Measurements from ENCODE around the gene GLT1D1. TPM values are rescaled to one million over a fixed set of nuclear protein-coding genes. Genes with fewer than 3 reads are reported as not detected.
A peak's percentile ranks its signal among the peaks of the same experiment; 100 is the strongest.

GLT1D1 gene
- total RNA-seq, 1 donor from 2014 or later: 5.4 TPM

DNA sequence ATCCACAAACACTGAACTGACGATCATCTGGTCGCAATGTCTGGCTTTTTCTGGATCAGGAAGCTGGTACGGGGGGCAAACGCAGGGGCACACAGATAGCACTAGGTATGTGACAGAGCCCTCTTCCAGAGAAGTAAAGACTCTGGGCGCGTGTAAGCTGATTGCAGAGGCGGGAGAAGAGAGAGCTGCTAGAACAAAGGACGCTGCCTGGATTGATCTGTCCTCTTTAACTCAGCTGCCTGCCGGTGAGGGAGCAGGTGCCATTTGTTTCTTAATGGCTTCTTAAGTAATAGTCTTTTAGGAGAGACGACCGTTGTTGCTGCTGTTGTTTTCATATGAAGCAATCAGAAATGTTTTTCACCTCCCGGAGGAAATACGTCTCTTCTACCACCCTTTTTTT is 77.3 kb downstream of the GLT1D1 start:
- Histone ChIP-seq H3F3A (ENCODE audit: low read depth) (no peaks in the 10 kb centered on the region), H3K9me3 (ENCODE audit: low read depth) (no peaks in the 10 kb centered on the region), H2AFZ (replicated peaks) (no peak overlapping the region), H3K4me2 (no peak overlapping the region), H3K27me3 (no peaks in the 10 kb centered on the region), H4K20me1 (ENCODE audit: low read depth) (no peaks in the 10 kb centered on the region), H3K9ac (no peak overlapping the region), H3K79me2 (ENCODE audit: low read depth) (no peaks in the 10 kb centered on the region), H3K27ac (no peak overlapping the region), H3K36me3 (no peaks in the 10 kb centered on the region), H3K4me1 (peaks cover 9% of the 10 kb centered on the region), H3K4me3 (no peak overlapping the region)
- peak overlapping the region; percentile 85 for H3K27ac Mint-ChIP-seq
- H3K9me3 Mint-ChIP-seq: no peaks in the 10 kb centered on the region
- H3K36me3 Mint-ChIP-seq: no peaks in the 10 kb centered on the region
- H3K4me3 Mint-ChIP-seq: no peak overlapping the region
- peaks cover 12% of the 10 kb centered on the region for H3K4me1 Mint-ChIP-seq
- peaks cover 3% of the 10 kb centered on the region for H3K27me3 Mint-ChIP-seq (ENCODE audit: insufficient read depth, low read depth)
- DNase-seq (ENCODE audit: low spot score): peak; percentile 80
- TF ChIP-seq EZH2phosphoT487 (IDR thresholded peaks at IDR 0.05) (no peak), EZH2 (IDR thresholded peaks at IDR 0.05) (no peak), CTCF (IDR thresholded peaks at IDR 0.05) (no peak)

DNA sequence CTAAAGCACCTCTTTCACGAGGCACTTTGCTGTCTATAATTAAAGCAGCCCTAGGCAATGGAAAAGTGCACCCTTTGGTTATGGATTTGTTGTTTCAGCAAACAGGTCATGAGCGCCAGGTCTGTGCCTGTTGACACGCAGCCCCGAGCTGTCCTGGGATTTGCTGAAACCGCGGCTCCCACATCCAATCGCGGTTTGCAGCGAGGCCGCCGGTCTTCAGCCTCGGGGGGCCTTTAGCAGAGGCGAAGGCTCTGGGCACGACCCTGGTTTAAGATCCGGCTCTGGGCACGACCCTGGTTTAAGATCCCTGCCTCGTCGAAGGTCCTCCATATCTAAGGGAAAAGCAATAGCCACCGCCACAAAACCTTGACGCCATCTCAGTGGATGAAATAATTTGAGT is 79.2 kb downstream of the GLT1D1 start:
- Histone ChIP-seq H3K36me3 (no peaks in the 10 kb centered on the region), H3K79me2 (ENCODE audit: low read depth) (no peaks in the 10 kb centered on the region), H3K27me3 (no peaks in the 10 kb centered on the region), H3K9ac (no peak overlapping the region), H3K4me3 (no peak overlapping the region), H3K4me2 (no peak overlapping the region), H3K4me1 (peaks cover 9% of the 10 kb centered on the region), H4K20me1 (ENCODE audit: low read depth) (no peaks in the 10 kb centered on the region), H3K9me3 (ENCODE audit: low read depth) (no peaks in the 10 kb centered on the region), H3F3A (ENCODE audit: low read depth) (no peaks in the 10 kb centered on the region), H2AFZ (replicated peaks) (no peak overlapping the region), H3K27ac (no peak overlapping the region)
- no peaks in the 10 kb centered on the region for H3K36me3 Mint-ChIP-seq
- TF ChIP-seq EZH2phosphoT487 (IDR thresholded peaks at IDR 0.05) (no peak), EZH2 (IDR thresholded peaks at IDR 0.05) (no peak), CTCF (IDR thresholded peaks at IDR 0.05) (no peak)
- peaks cover 3% of the 10 kb centered on the region for H3K27me3 Mint-ChIP-seq (ENCODE audit: insufficient read depth, low read depth)
- no peak overlapping the region for H3K27ac Mint-ChIP-seq
- peaks cover 12% of the 10 kb centered on the region for H3K4me1 Mint-ChIP-seq
- H3K9me3 Mint-ChIP-seq: no peaks in the 10 kb centered on the region
- no peak overlapping the region for H3K4me3 Mint-ChIP-seq
- no peak for DNase-seq (ENCODE audit: low spot score)

DNA sequence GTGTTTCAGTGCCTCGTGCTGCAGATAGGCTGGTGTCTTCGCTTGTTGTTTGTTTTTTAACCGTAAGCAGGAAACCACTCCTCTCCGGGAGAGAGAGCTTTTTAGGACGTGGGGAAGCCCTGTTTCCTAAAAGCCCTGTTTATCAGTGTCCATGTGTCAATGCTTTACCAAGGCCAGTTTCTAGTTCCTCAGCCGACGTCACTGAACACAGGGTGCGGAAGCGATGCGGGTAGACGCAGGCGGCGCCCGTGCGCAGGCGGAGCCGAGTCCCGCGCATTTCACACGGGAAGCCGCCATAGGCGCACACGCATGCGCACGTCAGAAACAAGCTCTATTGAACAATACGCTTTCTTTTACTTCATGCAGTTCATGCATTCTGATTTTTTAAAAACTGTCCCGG is 79.8 kb downstream of the GLT1D1 start:
- Mint-ChIP-seq H3K4me1 (peaks cover 12% of the 10 kb centered on the region), H3K36me3 (no peaks in the 10 kb centered on the region), H3K9me3 (no peaks in the 10 kb centered on the region), H3K27ac (no peak overlapping the region), H3K27me3 (ENCODE audit: insufficient read depth, low read depth) (peaks cover 3% of the 10 kb centered on the region), H3K4me3 (no peak overlapping the region)
- H3K27me3 ChIP-seq: no peaks in the 10 kb centered on the region
- H3K9ac ChIP-seq: no peak overlapping the region
- no peaks in the 10 kb centered on the region for H3K36me3 ChIP-seq
- DNase-seq (ENCODE audit: low spot score): no peak
- no peaks in the 10 kb centered on the region for H3F3A ChIP-seq (ENCODE audit: low read depth)
- H3K9me3 ChIP-seq (ENCODE audit: low read depth): no peaks in the 10 kb centered on the region
- TF ChIP-seq EZH2 (IDR thresholded peaks at IDR 0.05) (no peak), CTCF (IDR thresholded peaks at IDR 0.05) (no peak), EZH2phosphoT487 (IDR thresholded peaks at IDR 0.05) (no peak)
- H3K79me2 ChIP-seq (ENCODE audit: low read depth): no peaks in the 10 kb centered on the region
- no peak overlapping the region for H2AFZ ChIP-seq (replicated peaks)
- H3K27ac ChIP-seq: no peak overlapping the region
- no peaks in the 10 kb centered on the region for H4K20me1 ChIP-seq (ENCODE audit: low read depth)
- no peak overlapping the region for H3K4me2 ChIP-seq
- H3K4me3 ChIP-seq: no peak overlapping the region
- H3K4me1 ChIP-seq: peaks cover 9% of the 10 kb centered on the region
